Hematopoietic multipotent progenitor cell treated with erythropoietin and hydrocortisone succinate and interleukin-3 and kit ligand, for 8 days (in vitro differentiated cells): ENCODE data around the gene RRAD.
A peak's percentile ranks its signal among the peaks of the same experiment; 100 is the strongest.
"Not testable (repeated sequence)": the region's sequence is repeated elsewhere in the genome, so short reads cannot be mapped to it uniquely, and the experiment has no call there.

Experiments used
- DNase-seq: peaks from one replicate; pipeline ENCODE4 v3.0.0-alpha.2; 2015

Gene RRAD

DNA sequence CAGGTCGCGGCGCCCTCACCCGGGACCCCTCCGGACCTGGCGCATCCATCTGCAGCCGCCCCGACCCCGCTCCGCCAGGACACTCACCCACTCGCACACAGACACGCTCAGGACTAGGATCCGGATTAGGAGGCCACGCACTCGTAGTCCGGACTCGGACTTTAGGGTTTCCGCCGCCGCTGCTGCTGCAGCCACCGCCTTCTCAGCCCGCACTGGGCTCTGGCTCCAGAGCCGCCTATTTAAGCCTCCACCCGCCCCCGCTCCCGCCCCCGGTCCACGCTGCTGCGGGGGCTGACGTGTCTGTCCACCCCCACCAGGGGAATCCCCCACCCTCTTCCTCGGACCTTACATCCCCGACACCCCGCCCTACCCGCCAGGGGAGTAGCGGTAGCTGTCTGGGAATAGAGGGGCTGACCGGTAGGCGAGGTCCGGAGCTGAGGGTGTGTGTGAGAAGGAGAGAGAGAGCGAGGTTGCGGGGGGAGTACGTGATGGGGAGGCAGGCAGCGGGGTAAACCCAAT is at the start of gene RRAD:
Gene RRAD, minus strand, starts transcription at position 214 of the 519 bp plus-strand sequence. CDS start 356 bp downstream, outside the sequence.
- DNase-seq = no peak

- peak; percentile 16 for DNase-seq
Measured at GRCh38 chr16:66974932-66975246, 49.6 kb upstream of the RRAD start.

DNA sequence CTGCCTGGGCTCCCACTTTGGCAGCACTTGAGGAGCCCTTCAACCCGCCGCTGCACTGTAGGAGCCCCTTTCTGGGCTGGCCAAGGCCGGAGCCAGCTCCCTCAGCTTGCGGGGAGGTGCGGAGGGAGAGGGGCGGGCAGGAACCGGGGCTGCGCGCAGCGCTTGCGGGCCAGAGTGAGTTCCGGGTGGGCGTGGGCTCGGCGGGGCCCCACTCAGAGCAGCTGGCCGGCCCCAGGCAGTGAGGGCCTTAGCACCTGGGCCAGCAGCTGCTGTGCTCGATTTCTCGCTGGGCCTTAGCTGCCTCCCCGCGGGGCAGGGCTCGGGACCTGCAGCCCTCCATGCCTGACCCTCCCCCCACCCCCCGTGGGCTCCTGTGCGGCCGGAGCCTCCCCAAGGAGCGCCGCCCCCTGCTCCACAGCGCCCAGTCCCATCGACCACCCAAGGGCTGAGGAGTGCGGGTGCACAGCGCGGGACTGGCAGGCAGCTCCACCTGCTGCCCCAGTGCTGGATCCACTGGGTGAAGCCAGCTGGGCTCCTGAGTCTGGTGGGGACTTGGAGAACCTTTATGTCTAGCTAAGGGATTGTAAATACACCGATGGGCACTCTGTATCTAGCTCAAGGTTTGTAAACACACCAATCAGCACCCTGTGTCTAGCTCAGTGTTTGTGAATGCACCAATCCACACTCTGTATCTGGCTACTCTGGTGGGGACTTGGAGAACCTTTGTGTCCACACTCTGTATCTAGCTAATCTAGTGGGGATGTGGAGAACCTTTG is 49.0 kb upstream of the RRAD start:
- not testable (repeated sequence) for DNase-seq

DNA sequence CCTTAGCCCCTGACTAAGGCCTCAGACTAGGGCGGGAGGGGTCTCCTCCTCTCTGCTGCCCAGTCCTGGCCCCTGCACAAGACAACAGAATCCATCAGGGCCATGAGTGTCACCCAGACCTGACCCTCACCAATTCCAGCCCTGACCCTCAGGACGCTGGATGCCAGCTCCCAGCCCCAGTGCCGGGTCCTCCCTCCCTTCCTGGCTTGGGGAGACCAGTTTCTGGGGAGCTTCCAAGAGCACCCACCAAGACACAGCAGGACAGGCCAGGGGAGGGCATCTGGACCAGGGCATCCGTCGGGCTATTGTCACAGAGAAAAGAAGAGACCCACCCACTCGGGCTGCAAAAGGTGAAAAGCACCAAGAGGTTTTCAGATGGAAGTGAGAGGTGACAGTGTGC is 48.4 kb upstream of the RRAD start:
- DNase-seq = no peak

- DNase-seq = no peak
Measured at GRCh38 chr16:66972983-66973382, 47.6 kb upstream of the RRAD start.

GRCh38 chr16:66970775-66971720 is 45.7 kb upstream of the RRAD start:
- no peak for DNase-seq

- DNase-seq = no peak
Measured at GRCh38 chr16:66968847-66969246, 43.5 kb upstream of the RRAD start.

DNA sequence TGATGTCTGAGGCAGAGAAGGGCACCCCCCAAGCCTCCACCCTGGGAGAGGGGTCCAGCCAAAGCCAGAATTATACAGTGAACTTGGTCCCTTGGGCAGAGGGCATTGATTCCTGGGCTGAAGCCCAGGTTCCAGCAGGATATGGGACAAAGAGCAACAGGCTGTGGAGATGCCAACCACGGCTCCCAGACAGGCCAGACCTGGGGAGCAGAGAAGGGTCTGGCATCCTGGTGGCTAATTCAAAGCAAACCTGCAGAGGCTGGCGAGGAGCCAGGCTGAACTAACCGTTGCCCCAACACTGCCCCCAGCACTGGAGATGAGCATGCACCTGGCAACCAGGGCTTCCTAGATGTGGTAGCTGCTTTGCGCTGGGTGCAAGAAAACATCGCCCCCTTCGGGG is 38.7 kb upstream of the RRAD start:
- DNase-seq = no peak

GRCh38 chr16:66961914-66962313 is 36.6 kb upstream of the RRAD start:
- DNase-seq = no peak

- peak; percentile 79 for DNase-seq
Measured at GRCh38 chr16:66961065-66961744, 35.9 kb upstream of the RRAD start, which contains the start of gene CES3. TSS of gene CES3 (plus strand) at chr16:66961266. CDS start at chr16:66961308, 42 bp downstream.

DNA sequence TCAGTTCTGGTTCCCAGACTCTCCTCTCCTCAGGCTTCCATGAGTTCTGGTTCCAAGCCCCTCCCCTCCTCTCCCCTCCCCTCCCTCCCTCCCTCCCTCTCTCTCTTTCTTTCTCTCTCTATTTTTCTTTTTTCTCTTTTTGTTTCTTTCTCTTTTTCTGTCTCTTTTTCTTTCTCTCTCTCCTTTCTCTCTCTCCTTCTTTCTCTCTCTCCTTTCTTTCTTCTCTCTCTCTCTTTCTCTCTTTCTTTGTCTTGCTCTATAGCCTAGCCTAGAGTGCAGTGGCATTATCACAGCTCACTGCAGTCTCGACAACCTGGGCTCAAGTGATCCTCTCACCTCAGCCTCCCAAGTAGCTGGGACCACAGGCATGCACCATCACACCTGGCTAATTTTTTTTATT is 34.9 kb upstream of the RRAD start:
- no peak for DNase-seq

DNA sequence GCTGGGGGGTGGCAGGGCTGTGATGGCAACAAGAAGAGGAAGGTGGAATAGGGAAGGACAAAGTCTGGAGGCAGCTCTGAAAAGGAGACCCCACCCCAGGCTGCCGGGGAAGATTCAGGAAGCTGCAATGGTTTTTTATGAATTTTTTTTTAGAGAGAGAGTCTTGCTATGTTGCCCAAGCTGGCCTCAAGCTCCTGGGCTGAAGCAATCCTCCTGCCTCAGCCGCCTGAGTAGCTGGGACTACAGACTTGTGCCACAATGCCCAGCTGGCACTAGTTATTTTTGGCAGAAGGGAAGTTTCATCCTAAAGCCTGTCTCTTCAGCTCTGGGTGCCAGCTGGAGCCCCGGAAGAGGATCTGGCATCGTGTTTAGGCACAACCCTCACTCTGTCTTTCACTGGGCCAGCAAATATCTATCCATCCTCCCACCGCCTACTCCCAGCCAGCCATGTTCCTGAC is 34.4 kb upstream of the RRAD start:
- no peak for DNase-seq

DNA sequence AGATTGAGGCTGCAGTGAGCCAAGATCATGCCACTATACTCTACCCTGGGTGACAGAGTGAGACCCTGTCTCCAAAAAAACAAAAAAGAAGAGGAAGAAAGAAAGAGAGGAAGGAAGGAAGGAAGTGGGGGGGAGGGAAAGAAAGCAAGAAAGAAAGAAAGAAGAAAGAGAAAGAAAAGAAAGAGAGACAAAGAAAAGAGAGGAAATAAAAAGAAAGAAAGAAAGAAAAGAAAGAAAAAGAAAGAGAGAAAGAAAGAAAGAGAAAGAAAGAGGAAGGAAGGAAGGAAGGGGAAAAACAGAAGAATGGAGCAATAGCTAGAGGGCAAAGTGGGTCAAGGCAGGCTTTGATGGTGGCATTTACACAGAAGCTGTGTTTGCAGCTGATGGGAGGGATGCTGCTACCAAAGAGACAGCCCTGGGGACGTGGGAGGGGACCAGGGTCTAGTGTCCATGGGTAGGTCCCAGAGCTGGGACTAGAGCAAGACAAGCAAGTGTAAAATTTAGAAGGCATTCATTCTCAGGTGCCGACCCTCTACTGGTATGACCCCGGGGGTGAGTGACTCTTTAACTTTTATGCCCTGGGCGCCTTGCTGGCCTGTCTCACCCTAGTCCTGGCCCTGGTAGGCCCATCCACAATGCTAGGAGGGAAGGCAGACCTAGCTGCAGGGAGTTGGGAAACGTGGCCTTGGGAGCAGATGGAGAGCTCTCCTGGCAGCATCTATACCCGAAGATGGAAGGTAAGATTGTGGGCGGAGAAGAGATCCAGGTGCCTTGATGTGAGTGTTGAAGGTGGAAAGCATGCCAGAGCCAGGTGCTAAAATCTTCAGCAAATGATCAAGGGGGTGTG is 33.7 kb upstream of the RRAD start:
- DNase-seq = no peak

GRCh38 chr16:66956154-66956457 is 30.8 kb upstream of the RRAD start:
- DNase-seq = not testable (repeated sequence)

- DNase-seq = not testable (repeated sequence)
Measured at GRCh38 chr16:66955363-66956153, 30.2 kb upstream of the RRAD start.

- DNase-seq = peak; percentile 86
Measured at GRCh38 chr16:66954097-66954659, 28.8 kb upstream of the RRAD start.

DNA sequence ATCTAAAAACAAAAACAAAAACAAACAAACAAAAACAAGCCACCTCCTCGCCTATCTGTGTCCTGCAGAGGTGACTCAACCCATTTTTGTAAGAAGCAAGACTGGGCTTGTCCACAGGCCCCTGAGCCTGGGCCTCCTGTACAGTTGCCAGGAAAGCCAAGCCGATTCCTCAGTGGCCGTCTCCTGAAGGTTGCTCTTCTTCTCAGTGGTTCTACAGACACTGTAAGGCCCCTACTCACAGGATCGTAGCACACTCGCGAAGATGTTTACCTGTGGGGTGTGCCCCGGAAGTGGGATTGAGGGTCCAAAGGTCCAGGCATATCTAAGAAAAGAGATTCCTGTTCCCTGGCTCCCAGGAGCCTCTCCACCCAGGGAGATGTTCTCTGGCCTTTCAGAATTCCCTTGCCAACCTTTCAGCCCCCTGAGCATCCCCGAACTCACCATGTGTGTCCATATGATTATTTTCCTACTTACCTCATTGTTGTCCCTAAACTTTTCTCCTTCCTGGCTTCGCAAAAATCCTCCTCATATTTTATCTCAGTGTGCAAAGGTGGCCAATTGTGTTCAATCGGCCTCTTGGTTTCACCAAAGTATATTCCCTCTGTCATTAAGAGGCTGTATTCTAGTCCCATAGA is 28.2 kb upstream of the RRAD start:
- no peak for DNase-seq

DNA sequence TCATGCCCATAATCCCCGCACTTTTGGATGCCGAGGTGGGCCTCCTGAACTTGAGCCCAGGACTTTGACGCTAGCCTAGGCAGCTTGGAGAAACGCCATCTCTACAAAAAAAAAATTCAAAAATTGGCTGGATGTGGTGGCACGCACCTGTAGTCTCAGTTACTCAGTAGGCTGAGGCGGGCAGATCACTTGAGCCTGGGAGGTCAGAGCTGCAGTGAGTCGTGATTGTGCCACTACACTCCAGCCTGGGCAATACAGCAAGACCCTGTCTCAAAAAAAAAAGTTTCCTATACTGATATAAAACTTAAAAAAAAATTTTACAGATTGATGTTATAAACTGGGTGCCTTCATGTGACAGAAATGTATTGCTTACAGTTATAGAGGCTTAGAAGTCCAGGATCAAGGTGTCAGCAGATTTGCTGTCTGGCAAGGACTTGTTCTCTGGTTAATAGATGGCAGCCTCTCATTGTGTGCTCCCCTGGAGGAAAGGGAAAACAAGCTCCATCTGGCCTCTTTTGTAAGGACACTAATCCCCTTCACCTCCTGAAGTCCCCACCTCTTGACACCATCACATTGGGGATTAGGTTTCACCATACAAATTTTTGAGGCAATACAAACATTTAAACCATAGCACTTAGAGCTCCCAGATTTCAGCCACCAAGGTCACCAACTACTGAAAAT is 27.2 kb upstream of the RRAD start:
- DNase-seq = no peak

GRCh38 chr16:66950971-66951790 is 25.8 kb upstream of the RRAD start:
- no peak for DNase-seq
